GM23338 (cell line): ENCODE data around the gene GUCA1A.

ENCODE experiments used
- EZH2 ChIP-seq: fragments of 200-600 bp; sonication (generic); IDR thresholded peaks from one replicate; pipeline ENCODE4 v1.8.0; 2017; ENCODE audit warnings: antibody characterized with exemption, mild to moderate bottlenecking, low read depth; ENCODE audit not compliant: unreplicated experiment
- POLR2AphosphoS5 ChIP-seq: IDR thresholded peaks from 2 replicates; pipeline ENCODE4 v1.6.1; 2016; ENCODE audit warnings: antibody characterized with exemption, low read depth
- TF ChIP-seq, protein P1 (sequence below), 2 experiments: fragments of 200-600 bp in 1 of 2; sonication (generic) in 1 of 2; conservative IDR thresholded peaks; 2 replicates each; pipeline versions ENCODE4 v1.5.1 to v1.6.1; 2016 to 2017; ENCODE audit warnings: antibody characterized with exemption in 2 of 2, low read depth in 2 of 2, mild to moderate bottlenecking in 2 of 2, moderate library complexity in 1 of 2

DNA sequence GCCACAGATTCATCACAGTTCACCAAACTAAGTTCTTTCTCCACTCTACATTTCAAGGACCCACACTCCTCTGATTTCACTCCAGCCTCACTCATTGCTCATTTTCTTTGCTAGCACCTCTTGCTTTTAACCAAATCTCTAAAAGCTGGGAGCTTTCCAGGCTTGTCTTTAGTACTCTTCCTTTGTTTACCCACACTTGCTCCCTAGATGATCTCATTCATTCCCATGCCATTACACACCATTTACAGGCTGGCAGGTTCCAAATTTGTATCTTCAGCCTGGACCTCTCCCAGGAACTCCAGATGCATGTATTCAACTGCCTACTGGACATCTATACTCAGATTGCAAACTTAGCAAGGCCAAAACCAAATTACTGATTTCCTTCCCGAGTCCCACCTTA lies 26.9 kb downstream of the GUCA1A start:
- no peak for TF ChIP-seq EZH2
- TF ChIP-seq, protein P1, sequence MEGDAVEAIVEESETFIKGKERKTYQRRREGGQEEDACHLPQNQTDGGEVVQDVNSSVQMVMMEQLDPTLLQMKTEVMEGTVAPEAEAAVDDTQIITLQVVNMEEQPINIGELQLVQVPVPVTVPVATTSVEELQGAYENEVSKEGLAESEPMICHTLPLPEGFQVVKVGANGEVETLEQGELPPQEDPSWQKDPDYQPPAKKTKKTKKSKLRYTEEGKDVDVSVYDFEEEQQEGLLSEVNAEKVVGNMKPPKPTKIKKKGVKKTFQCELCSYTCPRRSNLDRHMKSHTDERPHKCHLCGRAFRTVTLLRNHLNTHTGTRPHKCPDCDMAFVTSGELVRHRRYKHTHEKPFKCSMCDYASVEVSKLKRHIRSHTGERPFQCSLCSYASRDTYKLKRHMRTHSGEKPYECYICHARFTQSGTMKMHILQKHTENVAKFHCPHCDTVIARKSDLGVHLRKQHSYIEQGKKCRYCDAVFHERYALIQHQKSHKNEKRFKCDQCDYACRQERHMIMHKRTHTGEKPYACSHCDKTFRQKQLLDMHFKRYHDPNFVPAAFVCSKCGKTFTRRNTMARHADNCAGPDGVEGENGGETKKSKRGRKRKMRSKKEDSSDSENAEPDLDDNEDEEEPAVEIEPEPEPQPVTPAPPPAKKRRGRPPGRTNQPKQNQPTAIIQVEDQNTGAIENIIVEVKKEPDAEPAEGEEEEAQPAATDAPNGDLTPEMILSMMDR (conservative IDR thresholded peaks at IDR 0.05; ENCODE audit: low read depth in 2 of 2): no peak
- no peak for TF ChIP-seq POLR2AphosphoS5
